GM19025 (cell line): Measurements from ENCODE around the gene KRTAP4-7.
"Not testable (repeated sequence)": the region's sequence is repeated elsewhere in the genome, so short reads cannot be mapped to it uniquely, and the experiment has no call there.

ENCODE experiments used
- ATAC-seq: cut with Tn5 transposase; IDR thresholded peaks from one replicate; pipeline ENCODE4 v1.9.1; 2021; ENCODE audit warnings: mild to moderate bottlenecking, low read depth, moderate library complexity; ENCODE audit not compliant: unreplicated experiment

Gene KRTAP4-7

DNA sequence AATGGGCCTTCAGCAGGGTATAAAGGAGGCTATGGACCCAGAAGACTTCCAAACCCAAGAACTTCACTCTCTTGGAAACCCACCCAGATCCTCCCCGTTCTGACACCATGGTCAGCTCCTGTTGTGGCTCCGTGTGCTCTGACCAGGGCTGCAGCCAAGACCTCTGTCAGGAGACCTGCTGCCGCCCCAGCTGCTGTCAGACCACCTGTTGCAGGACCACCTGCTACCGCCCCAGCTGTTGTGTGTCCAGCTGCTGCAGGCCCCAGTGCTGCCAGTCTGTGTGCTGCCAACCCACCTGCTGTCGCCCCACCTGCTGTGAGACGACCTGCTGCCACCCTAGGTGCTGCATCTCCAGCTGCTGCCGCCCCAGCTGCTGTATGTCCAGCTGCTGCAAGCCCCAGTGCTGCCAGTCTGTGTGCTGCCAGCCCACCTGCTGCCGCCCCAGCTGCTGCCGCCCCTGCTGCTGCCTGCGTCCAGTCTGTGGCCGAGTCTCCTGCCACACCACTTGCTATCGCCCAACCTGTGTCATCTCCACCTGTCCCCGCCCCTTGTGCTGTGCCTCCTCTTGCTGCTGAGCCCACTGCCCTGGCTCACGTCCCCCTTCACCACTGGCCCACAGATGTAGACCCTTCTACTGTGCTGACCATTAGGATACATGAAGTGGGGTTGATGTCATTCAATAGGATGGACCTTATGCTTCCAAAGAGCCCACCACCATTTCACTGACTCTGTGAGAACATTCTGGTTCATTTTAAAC lies at the start of gene KRTAP4-7:
TSS of gene KRTAP4-7 (plus strand) at position 51 of the 757 bp plus-strand sequence. CDS start at position 108, 57 bp downstream.
- ATAC-seq, result not testable (repeated sequence)

DNA sequence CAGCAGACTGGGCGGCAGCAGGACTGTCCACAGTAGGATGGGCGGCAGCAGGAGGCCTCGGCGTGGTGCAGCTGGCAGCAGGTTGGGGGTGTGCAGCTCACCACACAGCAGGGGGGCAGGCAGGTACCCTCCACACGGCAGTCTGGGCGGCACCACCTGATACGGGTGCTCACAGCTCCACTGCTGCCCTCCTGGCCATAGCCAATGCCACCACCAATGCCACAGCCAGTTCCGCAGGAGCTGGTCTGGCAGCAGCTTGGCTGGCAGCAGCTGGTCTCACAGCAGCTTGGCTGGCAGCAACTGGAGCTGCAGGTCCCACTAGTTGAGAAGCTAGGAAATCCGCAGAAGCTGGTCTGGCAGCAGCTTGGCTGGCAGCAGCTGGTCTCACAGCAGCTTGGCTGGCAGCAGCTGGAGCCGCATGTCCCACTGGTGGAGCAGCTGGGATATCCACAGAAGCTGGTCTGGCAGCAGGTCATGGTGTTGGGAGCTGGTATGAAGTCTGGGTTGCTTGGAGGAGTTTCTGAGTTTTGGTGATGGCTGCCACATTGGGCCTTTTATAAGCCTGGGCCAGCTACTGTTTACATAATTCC lies 49.5 kb upstream of the KRTAP4-7 start, which contains the start of gene KRTAP1-3:
TSS of gene KRTAP1-3 (minus strand) at position 529 of the 590 bp plus-strand sequence. CDS start at position 476, 53 bp downstream.
- not testable (repeated sequence) for ATAC-seq

DNA sequence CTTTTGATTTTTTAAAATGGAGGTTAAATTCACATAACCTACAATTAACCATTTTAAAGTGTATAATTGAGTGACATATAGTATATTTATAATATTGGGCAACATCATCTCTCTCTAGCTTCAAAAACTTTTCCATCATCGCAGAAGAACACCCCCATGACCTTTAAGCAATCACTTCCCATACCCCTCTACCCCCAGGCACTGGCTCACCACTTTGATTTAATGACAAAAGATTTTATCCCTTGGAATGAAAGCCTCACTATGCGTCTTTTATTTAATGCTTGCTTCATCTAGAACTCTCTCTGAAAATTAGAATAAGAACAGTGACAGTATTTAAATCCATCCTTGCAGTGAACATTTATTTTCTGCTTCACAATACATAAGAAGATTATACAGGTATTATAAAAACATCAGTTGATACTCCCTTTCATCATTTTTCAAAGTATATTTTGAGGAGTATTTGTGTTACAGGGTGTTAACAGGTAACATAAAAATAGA lies 46.0 kb upstream of the KRTAP4-7 start:
- no peak for ATAC-seq

DNA sequence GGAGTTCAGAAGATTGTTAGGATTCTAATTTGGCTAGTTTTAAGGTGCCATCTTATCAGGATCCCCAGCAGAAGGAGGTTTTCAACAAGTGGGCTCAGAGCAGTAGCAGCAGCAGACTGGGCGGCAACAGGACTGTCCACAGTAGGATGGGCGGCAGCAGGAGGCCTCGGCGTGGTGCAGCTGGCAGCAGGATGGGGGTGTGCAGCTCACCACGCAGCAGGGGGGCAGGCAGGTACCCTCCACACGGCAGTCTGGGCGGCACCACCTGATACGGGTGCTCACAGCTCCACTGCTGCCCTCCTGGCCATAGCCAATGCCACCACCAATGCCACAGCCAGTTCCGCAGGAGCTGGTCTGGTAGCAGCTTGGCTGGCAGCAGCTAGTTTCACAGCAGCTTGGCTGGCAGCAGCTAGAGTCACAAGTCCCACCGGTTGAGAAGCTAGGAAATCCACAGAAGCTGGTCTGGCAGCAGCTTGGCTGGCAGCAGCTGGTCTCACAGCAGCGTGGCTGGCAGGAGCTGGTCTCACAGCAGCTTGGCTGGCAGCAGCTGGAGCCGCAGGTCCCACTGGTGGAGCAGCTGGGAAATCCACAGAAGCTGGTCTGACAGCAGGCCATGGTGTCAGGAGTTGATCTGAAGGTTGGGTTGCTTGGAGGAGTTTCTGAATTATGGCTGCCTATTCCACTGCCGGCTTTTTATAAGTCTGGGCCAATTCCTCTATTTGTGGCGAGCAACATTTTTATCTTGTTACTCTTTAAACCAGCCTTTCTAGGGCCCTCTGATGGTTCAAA lies 43.0 kb upstream of the KRTAP4-7 start, which contains the start of gene KRTAP1-1:
TSS of gene KRTAP1-1 (minus strand) at position 668 of the 789 bp plus-strand sequence. CDS start at position 615, 53 bp downstream.
- not testable (repeated sequence) for ATAC-seq

DNA sequence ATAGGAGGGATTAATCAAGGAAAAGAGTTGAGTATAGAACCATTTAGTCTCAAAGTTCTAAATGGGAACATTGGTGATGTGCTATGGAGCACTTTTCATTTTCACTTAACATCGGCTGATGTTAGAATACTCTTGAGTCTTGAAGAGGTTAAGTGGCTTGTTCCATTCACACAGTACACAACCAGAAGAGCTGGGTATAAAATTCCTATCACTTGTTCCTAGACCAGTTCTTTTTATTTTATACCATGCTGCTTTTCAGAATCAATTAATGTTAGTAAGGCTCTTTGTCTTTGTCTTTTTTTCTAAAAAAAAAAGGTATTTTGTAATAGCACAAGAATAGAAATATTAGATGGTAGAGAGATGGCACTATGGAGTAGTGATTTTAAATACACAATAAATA lies 41.0 kb upstream of the KRTAP4-7 start:
- ATAC-seq, result no peak

DNA sequence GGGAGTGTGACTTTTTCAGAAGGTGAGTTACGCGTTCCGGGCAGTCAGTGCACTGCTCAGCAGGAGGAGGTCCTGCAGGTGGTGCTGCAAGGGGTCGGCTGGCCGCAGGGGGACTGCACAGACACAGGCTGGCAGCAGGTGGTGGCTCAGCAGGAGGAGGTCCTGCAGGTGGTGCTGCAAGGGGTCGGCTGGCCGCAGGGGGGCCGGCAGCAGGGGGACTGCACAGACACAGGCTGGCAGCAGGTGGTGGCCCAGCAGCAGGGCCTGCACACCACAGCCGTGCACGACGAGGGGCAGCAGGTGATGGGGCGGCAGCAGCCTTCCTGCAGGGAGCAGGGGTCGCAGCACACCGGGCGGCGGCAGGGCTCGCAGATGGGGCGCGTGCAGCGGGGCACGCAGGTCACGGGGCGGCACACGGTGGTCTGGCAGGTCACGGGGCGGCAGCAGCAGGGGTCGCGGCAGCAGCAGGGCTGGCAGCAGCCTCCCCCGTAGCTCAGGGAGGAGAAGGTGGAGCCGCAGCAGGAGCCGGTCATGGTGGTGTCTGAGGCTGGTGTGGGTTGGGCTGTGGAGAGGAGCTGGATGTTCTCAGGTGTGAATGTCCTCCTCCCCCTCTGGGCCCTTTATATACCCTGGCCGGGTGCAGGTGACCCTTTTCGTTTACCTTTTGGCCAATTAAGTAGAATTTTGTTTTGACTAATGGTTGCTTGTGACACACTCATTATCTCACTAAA lies 37.0 kb upstream of the KRTAP4-7 start, which contains the start of gene KRTAP2-1:
TSS of gene KRTAP2-1 (minus strand) at position 582 of the 731 bp plus-strand sequence. CDS start at position 533, 49 bp downstream.
- ATAC-seq, result not testable (repeated sequence)

DNA sequence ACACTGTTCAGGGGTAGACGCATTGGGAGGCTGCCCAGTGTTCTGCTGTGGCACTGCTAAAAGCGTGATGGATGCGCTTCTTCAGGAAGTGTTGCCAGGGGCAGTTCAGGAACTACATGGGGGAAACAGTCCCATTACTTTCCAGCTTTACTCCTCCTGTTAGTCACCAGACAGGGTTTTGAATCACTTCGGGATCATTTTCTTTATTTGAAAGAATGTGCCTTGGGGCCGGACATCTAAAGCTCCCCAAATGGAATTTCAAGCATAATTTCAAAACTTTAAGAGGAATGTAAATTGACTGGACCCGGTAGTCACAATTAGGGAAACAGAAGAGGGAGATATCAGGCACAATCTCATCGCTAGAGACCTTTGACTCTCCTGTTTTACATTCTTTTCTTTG lies 35.5 kb upstream of the KRTAP4-7 start:
- ATAC-seq, result no peak

DNA sequence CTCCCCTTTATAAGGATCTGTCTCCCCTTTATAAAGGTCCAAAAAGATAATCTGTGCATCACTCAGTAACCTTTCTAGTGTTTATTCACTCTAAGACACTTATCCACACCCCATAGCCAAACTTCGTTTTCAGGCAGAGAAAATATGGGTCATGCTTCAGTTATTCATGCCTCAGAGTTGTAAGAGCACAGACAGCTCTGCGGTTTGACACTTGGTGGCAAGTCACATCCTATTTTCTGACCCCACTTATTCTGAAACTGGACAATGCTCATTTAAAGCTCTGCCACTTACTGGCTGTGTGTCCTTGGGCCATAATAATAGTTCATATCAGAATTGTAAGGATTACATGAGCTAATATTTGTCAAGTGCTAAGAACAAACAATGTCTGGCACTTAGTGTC lies 34.8 kb upstream of the KRTAP4-7 start:
- ATAC-seq, result no peak

DNA sequence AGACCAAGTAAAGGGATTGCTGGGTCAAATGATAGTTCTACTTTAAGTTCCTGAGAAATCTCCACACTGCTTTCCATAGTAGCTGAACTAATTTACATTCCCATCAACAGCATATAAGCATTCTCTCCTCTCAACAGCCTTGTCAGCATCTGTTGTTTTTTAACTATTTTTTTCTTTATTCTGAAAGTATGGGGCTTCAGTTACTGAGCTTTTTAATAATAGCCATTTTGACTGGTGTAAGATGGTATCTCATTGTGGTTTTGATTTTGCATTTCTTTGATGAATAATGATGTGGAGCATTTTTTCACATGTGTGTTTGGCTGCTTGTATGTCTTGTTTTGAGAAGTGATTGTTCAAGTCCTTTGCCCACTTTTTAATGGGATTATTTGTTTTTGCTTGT lies 31.4 kb upstream of the KRTAP4-7 start:
- ATAC-seq, result no peak

DNA sequence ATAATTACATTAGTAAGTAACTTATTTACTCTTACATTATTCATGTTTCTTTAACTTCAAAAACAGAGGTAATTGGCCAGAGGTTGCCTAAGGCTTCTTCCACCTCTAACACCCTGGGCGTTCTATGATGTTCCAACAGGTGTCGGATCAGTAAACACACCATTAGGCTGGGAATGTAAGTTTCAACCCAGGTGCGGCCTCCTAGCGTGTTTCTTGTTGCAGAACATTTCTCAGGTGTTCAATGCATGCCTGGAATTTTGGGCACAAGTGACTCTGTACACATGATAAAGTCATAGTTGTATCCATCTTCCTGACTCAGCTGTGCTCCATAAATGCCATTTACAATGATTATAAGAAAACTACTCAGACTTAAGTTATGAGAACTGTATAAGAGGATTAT lies 29.9 kb upstream of the KRTAP4-7 start:
- no peak for ATAC-seq

DNA sequence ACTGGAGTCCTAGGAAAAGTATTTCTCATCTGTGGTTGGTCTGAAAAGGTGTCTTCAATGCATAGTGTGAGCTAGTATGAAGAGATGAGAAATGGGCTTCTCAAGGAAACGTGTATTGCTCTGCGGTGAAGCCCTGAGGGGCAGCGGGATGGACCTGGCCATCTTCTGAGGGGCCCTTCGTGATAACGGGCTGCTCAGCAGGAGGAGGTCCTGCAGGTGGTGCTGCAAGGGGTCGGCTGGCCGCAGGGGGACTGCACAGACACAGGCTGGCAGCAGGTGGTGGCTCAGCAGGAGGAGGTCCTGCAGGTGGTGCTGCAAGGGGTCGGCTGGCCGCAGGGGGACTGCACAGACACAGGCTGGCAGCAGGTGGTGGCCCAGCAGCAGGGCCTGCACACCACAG lies 29.4 kb upstream of the KRTAP4-7 start:
- not testable (repeated sequence) for ATAC-seq

DNA sequence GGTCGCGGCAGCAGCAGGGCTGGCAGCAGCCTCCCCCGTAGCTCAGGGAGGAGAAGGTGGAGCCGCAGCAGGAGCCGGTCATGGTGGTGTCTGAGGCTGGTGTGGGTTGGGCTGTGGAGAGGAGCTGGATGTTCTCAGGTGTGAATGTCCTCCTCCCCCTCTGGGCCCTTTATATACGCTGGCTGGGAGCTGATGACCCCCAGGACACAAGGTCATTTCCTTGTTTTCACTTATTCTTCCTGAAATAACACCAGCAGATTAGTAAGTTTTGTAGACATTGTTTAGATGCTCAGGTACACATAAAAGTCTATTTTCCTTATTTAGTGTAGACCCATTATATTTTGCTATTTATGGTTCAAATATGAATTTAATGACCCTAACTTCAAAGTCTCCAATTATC lies 28.8 kb upstream of the KRTAP4-7 start, which contains the start of gene KRTAP2-2:
TSS of gene KRTAP2-2 (minus strand) at position 101 of the 400 bp plus-strand sequence. CDS start at position 82, 19 bp downstream.
- ATAC-seq, result not testable (repeated sequence)

DNA sequence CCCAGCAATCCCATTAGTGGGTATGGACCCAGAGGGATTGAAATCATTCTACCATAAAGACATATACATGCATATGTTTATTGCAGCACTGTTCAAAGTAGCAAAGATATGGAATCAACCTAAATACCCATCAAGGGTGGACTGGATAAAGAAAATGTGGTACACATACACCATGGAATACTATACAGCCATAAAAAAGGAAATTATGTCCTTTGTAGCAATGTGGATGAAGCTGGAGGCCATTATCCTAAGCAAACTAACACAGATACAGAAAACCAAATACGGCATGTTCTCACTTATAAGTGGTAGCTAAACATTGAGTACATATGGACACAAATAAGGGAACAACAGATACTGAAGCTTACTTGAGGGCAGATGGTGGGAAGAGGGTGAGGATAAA lies 26.4 kb upstream of the KRTAP4-7 start:
- no peak for ATAC-seq

DNA sequence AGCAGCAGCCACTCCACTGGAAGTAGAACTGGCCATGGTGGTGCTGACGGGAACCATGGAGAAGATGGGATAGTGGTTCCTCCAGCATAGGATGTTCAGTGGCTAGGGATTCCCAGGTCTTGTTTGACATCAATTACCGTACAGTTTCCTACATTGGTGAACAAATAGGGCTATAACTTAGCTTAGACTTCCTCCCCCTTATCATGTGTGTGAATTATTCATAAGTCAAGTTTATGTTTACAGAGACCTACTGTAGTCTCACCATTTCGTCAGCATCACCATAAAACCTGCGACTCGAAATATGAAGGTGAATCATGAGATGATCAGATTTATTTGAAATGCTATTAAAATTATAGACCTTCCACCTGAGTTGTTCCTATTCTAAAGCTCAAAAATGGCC lies 25.2 kb upstream of the KRTAP4-7 start:
- no peak for ATAC-seq

DNA sequence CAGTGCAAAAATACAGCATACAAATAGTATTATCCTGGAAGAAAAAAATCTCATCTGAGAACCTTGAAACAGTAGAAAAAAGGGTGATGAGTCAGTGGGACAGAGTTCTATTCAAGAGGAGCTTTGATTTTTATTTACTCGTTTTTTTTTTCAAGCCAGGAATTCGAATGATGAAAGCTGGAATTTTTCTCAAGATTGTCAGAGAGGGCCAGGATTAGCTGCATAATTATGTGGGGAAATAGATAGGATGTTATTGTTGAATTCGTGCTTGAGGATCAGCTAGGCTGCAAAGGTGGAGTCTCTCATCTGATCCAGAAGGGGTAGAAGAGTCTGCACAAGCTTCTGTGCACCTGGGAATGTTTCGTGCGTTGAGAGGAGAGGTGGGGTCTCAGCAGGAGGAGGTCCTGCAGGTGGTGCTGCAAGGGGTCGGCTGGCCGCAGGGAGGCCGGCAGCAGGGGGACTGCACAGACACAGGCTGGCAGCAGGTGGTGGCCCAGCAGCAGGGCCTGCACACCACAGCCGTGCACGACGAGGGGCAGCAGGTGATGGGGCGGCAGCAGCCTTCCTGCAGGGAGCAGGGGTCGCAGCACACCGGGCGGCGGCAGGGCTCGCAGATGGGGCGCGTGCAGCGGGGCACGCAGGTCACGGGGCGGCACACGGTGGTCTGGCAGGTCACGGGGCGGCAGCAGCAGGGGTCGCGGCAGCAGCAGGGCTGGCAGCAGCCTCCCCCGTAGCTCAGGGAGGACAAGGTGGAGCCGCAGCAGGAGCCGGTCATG lies 24.5 kb upstream of the KRTAP4-7 start:
- ATAC-seq, result not testable (repeated sequence)

DNA sequence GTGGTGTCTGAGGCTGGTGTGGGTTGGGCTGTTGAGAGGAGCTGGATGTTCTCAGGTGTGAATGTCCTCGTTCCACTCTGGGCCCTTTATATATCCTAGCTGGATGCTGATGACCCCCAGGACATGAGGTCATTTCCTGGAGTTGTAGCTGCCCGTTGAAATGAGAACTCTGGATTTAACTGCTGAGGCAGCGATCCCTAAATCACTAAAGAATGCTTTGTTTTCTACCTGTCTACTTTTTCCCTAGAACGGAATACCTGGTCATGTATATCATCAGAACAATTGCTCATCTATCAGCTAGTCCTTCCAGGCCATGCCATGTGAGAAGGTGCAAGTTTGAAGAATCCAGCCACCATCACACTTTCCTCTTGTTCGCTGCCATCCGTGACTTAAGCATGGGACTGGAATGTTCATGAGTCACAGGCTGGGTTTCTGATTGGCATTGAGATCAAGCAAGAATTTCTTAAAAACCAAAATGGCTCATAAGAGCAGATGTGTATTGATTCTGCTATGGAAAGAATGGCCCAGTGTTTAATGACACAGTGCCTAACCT lies 23.8 kb upstream of the KRTAP4-7 start, which contains the start of gene KRTAP2-3:
TSS of gene KRTAP2-3 (minus strand) at position 63 of the 553 bp plus-strand sequence. CDS start 64 bp downstream, outside the sequence.
- ATAC-seq, result no peak

DNA sequence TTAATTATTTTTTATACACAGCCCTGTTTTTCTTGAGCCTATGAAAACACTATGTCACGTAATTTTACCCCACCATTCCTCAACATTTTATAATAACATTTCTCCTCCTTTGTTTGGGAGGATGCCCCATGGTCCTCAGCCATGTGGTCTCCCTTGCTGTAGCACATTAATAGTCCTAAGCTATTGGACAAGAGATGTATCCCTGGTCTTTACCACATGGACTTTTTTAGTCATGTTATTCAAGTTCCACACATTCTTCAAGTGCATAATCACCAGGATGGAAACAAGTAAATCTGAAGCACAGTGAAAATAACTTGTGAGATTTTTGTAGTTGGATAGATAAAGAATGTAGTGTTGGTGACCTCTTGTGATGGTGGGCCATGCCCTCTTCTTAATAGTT lies 22.0 kb upstream of the KRTAP4-7 start:
- ATAC-seq, result no peak

DNA sequence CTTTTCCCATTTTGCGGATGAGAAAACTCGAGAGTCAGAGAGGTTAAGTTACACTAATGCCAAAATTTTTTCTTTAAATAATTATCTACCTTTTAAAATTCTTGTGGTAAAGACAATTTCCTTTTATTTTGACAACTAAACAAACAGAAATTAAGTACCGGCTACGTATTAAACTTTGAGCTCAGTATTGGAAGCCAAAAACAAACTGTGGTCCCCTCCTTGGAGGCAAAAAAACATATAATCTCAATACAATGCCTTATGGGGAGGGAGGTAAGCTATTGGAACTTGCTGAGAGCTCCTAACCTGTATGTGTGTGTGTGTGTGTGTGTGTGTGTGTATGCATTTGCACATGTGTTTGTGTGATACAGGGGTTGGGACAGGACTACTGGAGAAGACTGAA lies 20.5 kb upstream of the KRTAP4-7 start:
- no peak for ATAC-seq

DNA sequence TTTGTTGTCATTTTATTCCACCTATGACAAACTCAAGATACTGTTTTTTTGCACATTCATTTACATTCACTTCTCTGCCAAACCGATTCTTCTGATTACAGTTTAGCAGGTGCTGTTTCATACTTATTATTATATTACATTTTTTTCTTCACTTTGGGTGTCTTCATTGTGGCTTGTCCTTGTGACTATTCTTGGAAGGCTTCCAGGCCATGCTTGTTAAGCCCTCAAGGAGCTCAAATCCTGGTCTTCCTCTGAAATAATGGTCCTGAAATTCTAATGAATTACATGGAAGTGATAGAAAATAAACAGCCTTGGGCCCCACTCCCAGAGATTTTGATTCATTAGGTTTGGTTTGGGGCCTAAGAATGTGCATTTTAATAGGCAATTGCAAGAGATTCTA lies 19.6 kb upstream of the KRTAP4-7 start:
- no peak for ATAC-seq
